Breast epithelium (tissue), 3 donors: ENCODE data around the gene DAPK2.

Source experiments
- CTCF ChIP-seq, 3 donors: fragments of 450-650 bp; IDR thresholded peaks; one replicate each; pipeline ENCODE4 v1.5.1; 2016 to 2017; ENCODE audit warnings: antibody characterized with exemption in 3 of 3, mild to moderate bottlenecking in 3 of 3, moderate library complexity in 3 of 3
- POLR2A ChIP-seq: fragments of 450-650 bp; IDR thresholded peaks from one replicate; pipeline ENCODE4 v1.6.1; 2016; ENCODE audit warnings: antibody characterized with exemption, mild to moderate bottlenecking, moderate library complexity

GRCh38 chr15:63906266-63906584 is 140.1 kb downstream of the DAPK2 start:
- TF ChIP-seq POLR2A (no peak), CTCF (IDR thresholded peaks at IDR 0.05) (no peak)
